SHP77 (cell line): ENCODE data around the gene PCDHGB3.

Experiments used
- DNase-seq, 2 experiments: peaks; one replicate each; lab custom pipeline; 2025; lab: John Stamatoyannopoulos, UW

Gene PCDHGB3

GRCh38 chr5:141419074-141419880 is 49.2 kb downstream of the PCDHGB3 start:
- DNase-seq, result no peak

- no peak for DNase-seq
These were observed 50.9 kb downstream of the PCDHGB3 start, which contains the start of gene PCDHGA11 for GRCh38 chr5:141420855-141421488. Gene PCDHGA11 (plus strand): TSS chr5:141421051. CDS start chr5:141421228, 177 bp downstream.

GRCh38 chr5:141421489-141421855 is 51.4 kb downstream of the PCDHGB3 start:
- no peak for DNase-seq
